Left ventricle myocardium superior (tissue), 1 donor: ENCODE data around the gene DDC. TPM values are rescaled to one million over a fixed set of nuclear protein-coding genes. Genes with fewer than 3 reads are reported as not detected.
"Not testable (repeated sequence)": the region's sequence is repeated elsewhere in the genome, so short reads cannot be mapped to it uniquely, and the experiment has no call there.

ENCODE experiments used
- ATAC-seq: fragments of 200-7000 bp; cut with Tn5 transposase; one replicate; pipeline ENCODE4 v1.9.1; 2020; ENCODE audit warnings: mild to moderate bottlenecking, moderate library complexity
- DNase-seq: peaks from one replicate; pipeline ENCODE4 v3.0.0-alpha.2; 2020
- intact Hi-C: fragments of 100-400 bp; cut with micrococcal nuclease; formaldehyde crosslinking; loops from one replicate; pipeline ENCODE4 v1.11.0; 2022
- total RNA-seq: library from RNA; stranded (reverse); fragmentation: NEBNext Ultra II Directional; extraction: Animal tissue kit (Norgen Biotek cat#: 25700); gene quantifications from one replicate; pipeline ENCODE4 v1.2.1, GENCODE V29; 2021
- donor health status: DM: no; HTN: yes; CAD: no; lungs with severe emphysema.

The DDC gene
- total RNA-seq, 1 donor from 2014 or later = not detected

DNA sequence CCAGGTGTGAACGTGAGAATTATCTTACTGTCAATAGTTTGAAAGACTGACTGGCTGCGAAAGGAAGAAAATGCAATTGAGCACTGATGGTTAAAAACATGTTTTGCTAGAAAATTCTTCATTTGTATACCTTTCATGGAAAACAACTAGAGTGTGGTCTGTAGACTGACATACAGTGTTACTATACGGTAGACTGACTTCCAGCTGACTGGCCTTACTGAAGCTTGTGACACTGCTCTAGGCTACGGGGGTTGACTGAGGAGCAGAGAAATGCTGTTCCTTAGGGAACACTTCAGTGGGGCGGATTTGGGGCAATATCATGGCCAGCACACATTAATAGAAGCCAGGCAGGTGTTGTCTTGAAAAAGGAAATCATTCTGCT lies 25.9 kb upstream of the DDC start:
- ATAC-seq = no peak
- no peak for DNase-seq
- intact Hi-C loops = no loop called here

GRCh38 chr7:50590535-50590934 lies 25.3 kb upstream of the DDC start:
- intact Hi-C loops = no loop called here
- DNase-seq (no peak), ATAC-seq (no peak)

DNA sequence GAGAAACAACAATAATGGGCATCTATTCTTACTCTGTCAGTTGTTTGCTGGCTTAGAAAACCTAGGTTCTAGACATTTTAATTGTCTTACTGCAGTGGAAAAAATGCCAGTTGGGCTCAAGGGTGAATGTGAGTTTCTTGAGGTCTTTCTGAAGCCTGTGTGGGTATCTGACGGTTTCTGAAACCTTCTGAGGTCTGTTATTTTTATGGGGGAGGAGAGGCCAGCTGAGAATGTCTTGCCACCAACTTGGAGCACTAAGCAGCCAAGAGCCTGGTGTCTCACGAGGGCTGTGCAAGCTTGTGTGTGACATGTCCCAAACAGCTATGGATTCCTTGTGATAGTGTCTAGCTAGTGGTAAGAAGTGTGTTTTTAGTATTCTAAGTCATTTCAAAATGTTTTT lies 24.2 kb upstream of the DDC start:
- intact Hi-C loops = no loop called here
- ATAC-seq (no peak), DNase-seq (no peak)

- no peak for ATAC-seq
- intact Hi-C loops = no loop called here
- no peak for DNase-seq
Measured at GRCh38 chr7:50588937-50589336, 23.7 kb upstream of the DDC start.

DNA sequence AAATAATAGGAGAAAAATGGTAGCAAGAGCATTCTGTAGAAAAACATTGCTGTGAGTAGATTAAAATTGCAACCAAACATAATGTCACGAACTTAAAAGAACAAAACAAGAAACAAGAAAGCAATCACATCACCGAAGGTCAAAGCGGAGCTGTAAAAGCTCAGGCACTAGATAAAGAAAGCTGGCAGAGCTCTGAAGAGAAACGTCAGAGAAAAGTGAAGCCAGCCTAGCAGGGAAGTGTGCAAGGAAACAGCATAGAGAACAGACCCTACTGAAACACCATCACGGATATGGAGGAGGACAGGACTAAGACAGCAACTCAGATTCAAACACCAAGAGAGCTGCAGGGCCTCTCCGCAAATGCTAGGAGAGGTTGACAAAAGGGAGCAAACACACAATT lies 22.5 kb upstream of the DDC start:
- intact Hi-C loops = no loop called here
- ATAC-seq = no peak
- DNase-seq = no peak

- ATAC-seq (no peak), DNase-seq (no peak)
- intact Hi-C loops = no loop called here
Measured at GRCh38 chr7:50584793-50585408, 19.7 kb upstream of the DDC start.

DNA sequence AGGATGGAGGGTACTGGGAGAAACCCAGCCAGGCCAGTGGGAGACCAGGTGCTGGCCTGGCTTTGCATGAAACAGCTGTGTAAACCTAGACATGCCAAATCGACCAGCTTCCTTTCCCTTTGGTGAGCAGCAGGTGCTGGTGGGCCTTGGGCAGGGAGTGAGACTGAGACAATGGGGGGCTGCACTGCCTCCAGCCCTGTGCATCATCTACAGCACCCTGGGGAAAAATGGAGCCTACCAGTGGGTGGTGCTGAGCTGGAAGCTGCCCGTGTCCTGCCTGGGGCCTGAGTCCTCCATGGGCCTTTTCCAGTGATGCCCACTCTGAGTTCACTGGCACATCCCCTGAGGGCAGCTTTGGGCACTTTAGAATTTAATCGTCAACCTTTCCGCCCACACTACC lies 19.2 kb upstream of the DDC start:
- DNase-seq (no peak), ATAC-seq (no peak)
- intact Hi-C loops = no loop called here

GRCh38 chr7:50583295-50583694 lies 18.1 kb upstream of the DDC start:
- DNase-seq, ATAC-seq, intact Hi-C loops: not testable (repeated sequence)

- DNase-seq, intact Hi-C loops, ATAC-seq: not testable (repeated sequence)
Measured at GRCh38 chr7:50582271-50582670, 17.1 kb upstream of the DDC start.

- intact Hi-C loops, ATAC-seq, DNase-seq: not testable (repeated sequence)
Measured at GRCh38 chr7:50580666-50581065, 15.5 kb upstream of the DDC start.

GRCh38 chr7:50580057-50580456 lies 14.9 kb upstream of the DDC start:
- DNase-seq (no peak), ATAC-seq (no peak)
- intact Hi-C loops = no loop called here

DNA sequence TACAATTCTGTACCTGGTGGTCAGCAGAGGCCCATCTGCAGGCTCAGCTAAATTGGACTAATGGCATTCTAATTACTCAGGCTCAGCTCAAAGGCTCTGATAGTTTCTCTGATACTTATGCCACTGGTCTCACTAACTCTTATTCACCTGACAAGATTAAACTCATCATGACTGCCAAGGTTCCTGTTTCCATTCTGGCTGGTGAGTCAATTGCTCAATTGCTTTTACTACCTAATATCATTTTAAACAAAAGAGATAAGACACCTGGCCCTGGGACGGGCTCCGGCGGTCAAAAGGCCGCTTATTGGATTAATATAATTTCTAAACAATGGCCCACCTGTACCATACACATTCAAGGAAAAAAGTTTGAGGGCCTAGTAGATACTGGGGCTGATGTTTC lies 12.9 kb upstream of the DDC start:
- intact Hi-C loops, ATAC-seq, DNase-seq: not testable (repeated sequence)

DNA sequence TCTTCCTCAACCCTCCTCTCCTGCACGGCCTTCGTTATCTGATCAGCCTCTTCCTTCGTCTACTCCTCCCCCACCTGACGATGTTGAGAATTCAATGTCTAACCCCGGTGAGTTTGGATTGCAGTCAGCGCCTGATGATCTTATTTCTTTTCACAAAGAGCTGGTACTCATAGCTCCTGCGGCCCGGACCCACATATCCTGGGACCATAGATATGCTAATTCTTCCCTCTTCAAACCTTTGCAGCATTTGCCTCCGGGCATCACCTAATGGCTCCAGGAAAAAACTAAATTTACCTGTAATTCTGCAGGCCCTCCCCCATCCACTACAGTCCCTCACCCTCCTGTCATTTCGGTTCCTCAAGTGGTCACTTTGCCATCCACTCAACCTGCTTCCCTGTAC lies 12.4 kb upstream of the DDC start:
- DNase-seq (no peak), ATAC-seq (no peak)
- intact Hi-C loops = no loop called here

- ATAC-seq, DNase-seq, intact Hi-C loops: not testable (repeated sequence)
Measured at GRCh38 chr7:50576388-50576787, 11.2 kb upstream of the DDC start.

DNA sequence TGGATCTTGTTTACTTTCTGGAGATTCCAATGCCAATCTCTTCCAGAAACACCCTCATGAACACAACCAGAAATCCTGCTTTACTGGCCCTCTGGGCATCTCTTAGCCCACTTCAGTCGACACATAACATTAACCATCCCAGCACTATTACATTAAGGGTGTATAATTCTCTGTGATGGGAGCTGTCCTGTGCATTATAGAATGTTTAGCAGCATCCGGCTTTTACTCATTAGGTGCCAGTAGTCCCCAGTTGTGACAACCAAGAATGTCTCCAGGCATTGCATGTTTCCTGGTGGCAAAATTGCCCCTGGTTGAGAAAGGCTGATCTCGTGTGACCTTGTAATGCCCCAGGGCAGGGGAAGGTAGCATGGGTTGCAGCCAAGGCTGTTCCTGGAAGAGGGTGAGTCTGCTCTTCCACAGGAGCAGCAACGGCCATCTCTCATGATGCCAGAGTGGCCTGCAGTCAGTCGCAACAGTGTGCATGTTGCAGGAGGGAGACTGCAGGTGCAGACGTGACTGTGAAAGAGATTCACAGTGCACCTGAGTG lies 2.6 kb upstream of the DDC start:
- intact Hi-C loops = no loop called here
- no peak for ATAC-seq
- DNase-seq = no peak

- DNase-seq = no peak
- intact Hi-C loops = no loop called here
- no peak for ATAC-seq
Measured at GRCh38 chr7:50565977-50566376, 772 bp upstream of the DDC start.

- intact Hi-C loops = no loop called here
- DNase-seq = no peak
- no peak for ATAC-seq
Measured at GRCh38 chr7:50565559-50565916, 333 bp upstream of the DDC start.

DNA sequence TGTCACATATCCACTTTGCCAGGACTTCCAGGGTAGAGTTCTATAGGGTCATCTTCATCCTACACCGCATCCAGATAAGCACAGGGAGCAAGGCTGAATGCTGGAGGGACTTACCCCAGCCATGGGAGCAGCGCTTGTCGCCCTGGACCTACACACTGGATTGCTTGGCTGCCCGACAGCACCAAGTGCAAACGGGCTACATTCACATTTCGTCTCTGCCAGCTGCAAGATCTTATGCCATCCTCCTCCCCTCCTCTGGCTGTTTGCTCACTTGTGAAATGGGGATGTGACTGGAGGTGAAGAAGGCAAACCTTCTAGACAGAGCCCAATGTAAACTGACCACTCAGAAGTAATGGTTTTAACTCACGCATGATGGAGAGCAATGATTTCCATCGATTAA lies 1.0 kb downstream of the DDC start:
- no peak for DNase-seq
- intact Hi-C loops = no loop called here
- no peak for ATAC-seq

DNA sequence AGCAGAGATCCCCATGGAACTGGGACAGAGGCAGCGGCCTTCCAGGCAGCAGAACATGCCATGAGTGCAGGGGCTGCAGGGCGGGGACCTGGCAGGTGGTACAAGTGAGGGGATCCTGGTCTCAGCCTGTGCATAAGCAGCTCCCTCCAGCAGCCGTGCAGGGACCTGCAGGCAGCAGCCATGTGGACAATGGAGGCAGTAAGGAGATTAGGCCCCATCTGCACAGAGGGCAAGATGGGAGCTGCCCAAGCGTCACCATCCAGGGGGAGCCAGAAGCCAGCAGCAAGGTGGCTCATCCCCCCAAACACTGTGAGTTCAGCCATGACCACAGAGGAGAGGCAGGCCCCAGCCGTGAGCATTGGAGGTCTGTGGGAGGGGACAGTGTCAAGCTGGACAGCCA lies 3.1 kb downstream of the DDC start:
- intact Hi-C loops = no loop called here
- ATAC-seq = no peak
- no peak for DNase-seq

DNA sequence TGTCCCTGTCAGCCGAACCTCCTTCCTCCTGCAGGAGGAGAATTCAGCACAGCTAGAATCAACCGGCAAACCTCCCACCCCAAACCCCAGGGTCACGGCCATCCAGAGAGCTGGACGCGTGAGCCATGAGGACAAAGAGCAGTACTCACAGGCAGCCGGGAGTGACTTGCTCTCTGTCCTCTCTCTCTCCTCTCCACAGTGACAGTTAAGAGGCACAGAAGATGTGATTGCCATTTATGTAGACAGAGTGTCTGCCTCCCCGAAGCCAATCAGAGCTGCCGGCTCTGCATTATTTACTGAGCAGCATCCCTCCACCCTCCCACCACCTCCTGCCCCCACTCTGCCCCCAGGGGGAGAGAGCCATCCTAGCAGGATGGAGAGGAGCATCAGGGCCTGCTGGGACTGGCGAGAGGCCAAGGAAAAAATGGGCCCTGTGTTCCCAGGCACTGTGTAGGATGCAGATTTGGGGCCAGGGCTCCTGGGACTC lies 4.3 kb downstream of the DDC start:
- intact Hi-C loops = no loop called here
- no peak for DNase-seq
- ATAC-seq = no peak

DNA sequence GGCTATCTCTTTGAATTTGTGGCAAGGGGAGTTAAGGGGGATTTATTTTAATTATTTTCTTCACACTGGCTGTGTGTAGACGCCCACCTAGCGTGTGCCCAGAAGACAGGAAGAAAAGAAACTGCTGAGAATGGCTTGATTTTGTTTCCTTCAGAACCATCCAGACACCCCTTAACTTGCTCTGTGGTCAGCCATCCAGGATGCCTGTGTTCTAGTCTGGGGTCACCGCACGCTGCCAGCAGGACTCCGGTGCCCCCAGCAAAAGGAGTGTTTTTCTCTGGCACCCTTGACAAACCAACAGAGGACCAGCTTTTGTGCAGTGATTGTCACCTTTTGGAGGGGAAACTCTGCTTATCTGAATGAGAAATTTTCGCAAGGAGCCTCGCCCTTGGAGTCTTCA lies 5.3 kb downstream of the DDC start:
- ATAC-seq = no peak
- no peak for DNase-seq
- intact Hi-C loops = no loop called here
